ENCODE results near the gene FAM171A2. TPM values are rescaled to one million over a fixed set of nuclear protein-coding genes. Genes with fewer than 3 reads are reported as not detected.

The FAM171A2 gene
- total and polyA plus RNA-seq, 2 of the 8 experiments (the other 6 are each of a cell fraction or from before 2014, with no cell fraction given) = 21.9 to 24.1 TPM

GRCh38 chr17:44355642-44356099 lies 8.0 kb downstream of the FAM171A2 start:
- no peak overlapping the region for H2BK120ac ChIP-seq (replicated peaks; ENCODE audit: low read depth, low read length)
- H3K36me3 ChIP-seq (ENCODE audit: control insufficient read depth in 2 of 4, insufficient read depth in 4 of 4, low read length in 3 of 4) = peaks cover 2 to 6% (median 3%) of the 10 kb centered on the region in 4 experiments; a peak in 4 of 8 replicates
- peaks cover 4 to 28% of the 10 kb centered on the region in 2 experiments for H4K20me1 ChIP-seq (replicated peaks in 1 of 2; ENCODE audit: control insufficient read depth in 1 of 2, insufficient read depth in 2 of 2, low read length in 2 of 2)
- H4K5ac ChIP-seq (ENCODE audit: insufficient read length, low read depth, low read length) = no peak overlapping the region
- peak overlapping the region; percentile 61; the same call in 1 of the 2 replicates for H2BK15ac ChIP-seq (ENCODE audit: low read length)
- ChIA-PET CTCF (ENCODE audit: partially characterized antibody) (interaction anchor here (1.2 to 10.1 kb wide), 11 partner anchors 7 to 187 kb away, joined by 3 to 177 read pairs (median 10); partner anchors contain the start of genes ASB16, FAM171A2 and GRN), POLR2A (ENCODE audit: partially characterized antibody) (interaction anchor here (1.0 to 1.8 kb wide), 5 partner anchors 10 to 163 kb away, joined by 3 to 10 read pairs (median 4); partner anchors contain the start of gene GRN)
- H3K56ac ChIP-seq (replicated peaks; ENCODE audit: insufficient read length, low read depth, low read length) = no peak overlapping the region
- H4K91ac ChIP-seq (replicated peaks; ENCODE audit: insufficient read length, low read length) = no peak overlapping the region
- WGBS, 2 experiments (ENCODE audit: extremely low coverage in 1 of 2, insufficient coverage in 1 of 2, insufficient read length in 1 of 2, insufficient replicate concordance in 2 of 2, low coverage in 1 of 2, low lambda C conversion rate in 2 of 2, missing lambda C conversion rate in 1 of 2) = 87% methylated on average over 11 of the region's 17 CpGs; no CpG with 5 or more reads in 1 of the 2 experiments
- H3K18ac ChIP-seq (ENCODE audit: extremely low read depth, low read length) = no peak overlapping the region
- no peak overlapping the region; a peak in 1 of 4 replicates for H3K4me2 ChIP-seq (ENCODE audit: insufficient read depth in 1 of 2, low read depth in 2 of 2, low read length in 2 of 2)
- peak overlapping the region; percentile 93 for H3K4ac ChIP-seq (replicated peaks; ENCODE audit: insufficient read length, low read depth, low read length)
- FAIRE-seq (no peak), DNase-seq (ENCODE audit: low read depth in 1 of 2, low spot score in 2 of 2) (no peak)
- H3K4me3 ChIP-seq (ENCODE audit: extremely low read depth in 1 of 4, insufficient read depth in 2 of 4, low read depth in 3 of 4, low read length in 4 of 4) = no peak overlapping the region
- peaks cover 0 to 7% of the 10 kb centered on the region in 2 experiments; a peak in 1 of 4 replicates for H3K79me2 ChIP-seq (ENCODE audit: control insufficient read depth in 1 of 2, insufficient read depth in 2 of 2, low read length in 2 of 2)
- H3K23me2 ChIP-seq (ENCODE audit: low read depth, low read length) = peaks cover 8% of the 10 kb centered on the region; the same call in 1 of the 2 replicates
- peaks cover 5% of the 10 kb centered on the region for H3K79me1 ChIP-seq (ENCODE audit: low read depth, low read length)
- H3K4me1 ChIP-seq (replicated peaks in 1 of 4; ENCODE audit: control insufficient read depth in 3 of 4, insufficient read depth in 4 of 4, low read length in 3 of 4) = peaks cover 0 to 16% (median 5%) of the 10 kb centered on the region in 4 experiments; a peak in 5 of 7 replicates
- no peak overlapping the region for H2AK5ac ChIP-seq (ENCODE audit: low read depth, low read length)
- no peak overlapping the region for H2BK5ac ChIP-seq (ENCODE audit: low read depth, low read length)
- no peaks in the 10 kb centered on the region; a peak in 2 of 7 replicates for H3K27me3 ChIP-seq (replicated peaks in 1 of 4; ENCODE audit: control insufficient read depth in 3 of 4, extremely low read depth in 1 of 4, insufficient read depth in 3 of 4, low read length in 3 of 4)
- peak overlapping the region; percentile 84; the same call in 1 of the 2 replicates for H4K8ac ChIP-seq (ENCODE audit: extremely low read depth, insufficient read depth, low read length)
- no peak overlapping the region for H2AFZ ChIP-seq (ENCODE audit: low read length)
- H3K23ac ChIP-seq (ENCODE audit: insufficient read length) = no peak overlapping the region
- no peak overlapping the region for H3K9ac ChIP-seq (replicated peaks in 1 of 4; ENCODE audit: extremely low read depth in 1 of 4, low read depth in 3 of 4, low read length in 3 of 4)
- H3K27ac ChIP-seq (ENCODE audit: low read depth, low read length) = no peak overlapping the region
- no peak for TF ChIP-seq ZNF274 (IDR thresholded peaks at IDR 0.05; ENCODE audit: borderline replicate concordance, extremely low read depth, low read length)
- no peak for TF ChIP-seq TAF7 (optimal IDR thresholded peaks at IDR 0.05; ENCODE audit: borderline replicate concordance, low read depth, low read length)
- no peak for TF ChIP-seq JUN (IDR thresholded peaks at IDR 0.05; ENCODE audit: low read depth, low read length)
- no peak for TF ChIP-seq SP1 (IDR thresholded peaks at IDR 0.05; ENCODE audit: low read depth, low read length)
- no peak for TF ChIP-seq KDM4A (IDR thresholded peaks at IDR 0.05; ENCODE audit: low read depth, low read length, severe bottlenecking)
- TF ChIP-seq HDAC6 (IDR thresholded peaks at IDR 0.05; ENCODE audit: low read depth, low read length) = no peak
- no peak for TF ChIP-seq MAFK (IDR thresholded peaks at IDR 0.05; ENCODE audit: low read depth, low read length)
- no peak for TF ChIP-seq SP4 (IDR thresholded peaks at IDR 0.05; ENCODE audit: low read length)
- TF ChIP-seq RBBP5 (IDR thresholded peaks at IDR 0.05; ENCODE audit: borderline replicate concordance, low read depth, low read length) = no peak
- no peak for TF ChIP-seq SAP30 (IDR thresholded peaks at IDR 0.05; ENCODE audit: insufficient read depth, insufficient replicate concordance, low read length)
- TF ChIP-seq GTF2F1 (IDR thresholded peaks at IDR 0.05; ENCODE audit: borderline replicate concordance, low read depth, low read length) = no peak
- no peak for TF ChIP-seq TEAD4 (IDR thresholded peaks at IDR 0.05; ENCODE audit: low read depth, low read length)
- TF ChIP-seq POLR2AphosphoS5 (IDR thresholded peaks at IDR 0.05; ENCODE audit: low read depth, low read length) = no peak; the same call in 1 of the 2 replicates
- no peak overlapping the region for H3K14ac ChIP-seq (ENCODE audit: insufficient read length)
- H3K9me3 ChIP-seq (ENCODE audit: insufficient read depth in 2 of 2, low read depth in 1 of 2, low read length in 1 of 2) = no peaks in the 10 kb centered on the region
- no peak overlapping the region for H2BK12ac ChIP-seq (ENCODE audit: low read depth, low read length)
- no peak overlapping the region for H2BK20ac ChIP-seq (ENCODE audit: low read length)

Measured in H1 (cell line).